NB4 (cell line): Measurements from ENCODE around the gene DCTN3.
A peak's percentile ranks its signal among the peaks of the same experiment; 100 is the strongest.

ENCODE experiments used
- DNase-seq: peaks from one replicate; pipeline ENCODE4 v3.0.0; 2010; ENCODE audit warnings: low read depth
- H3K4me3 ChIP-seq: one replicate; pipeline ENCODE4 v1.5.1; 2011; ENCODE audit warnings: mild to moderate bottlenecking, low read depth, low read length, moderate library complexity
- CTCF ChIP-seq: IDR thresholded peaks from one replicate; pipeline ENCODE4 v1.5.1; 2012; ENCODE audit warnings: low read depth, low read length
- MAX ChIP-seq: IDR thresholded peaks from 2 replicates; pipeline ENCODE4 v1.6.1; 2011; ENCODE audit warnings: low read depth, low read length
- MYC ChIP-seq: IDR thresholded peaks from 2 replicates; pipeline ENCODE4 v1.6.1; 2011; ENCODE audit warnings: low read depth, low read length
- POLR2A ChIP-seq: IDR thresholded peaks from 2 replicates; pipeline ENCODE4 v1.6.1; 2011; ENCODE audit warnings: mild to moderate bottlenecking; ENCODE audit not compliant: insufficient read length; ENCODE audit errors: extremely low read depth

The DCTN3 gene

GRCh38 chr9:34620061-34620994, at the start of gene DCTN3:
Gene DCTN3, minus strand, starts transcription at chr9:34620495. Its CDS starts 31 bp downstream, at chr9:34620464.
- TF ChIP-seq MAX: no peak; the same call in none of the 2 replicates
- no peak for TF ChIP-seq CTCF
- TF ChIP-seq MYC: no peak; the same call in 1 of the 2 replicates
- peak; percentile 83 for TF ChIP-seq POLR2A
- peak; percentile 98 for DNase-seq
- H3K4me3 ChIP-seq: peak within 1 kb of the TSS; percentile 83

GRCh38 chr9:34665381-34666250, 45.3 kb upstream of the DCTN3 start:
- peak overlapping the region; percentile 60 for H3K4me3 ChIP-seq
- DNase-seq: peak; percentile 95
- TF ChIP-seq MAX (no peak), POLR2A (peak; percentile 74), MYC (no peak), CTCF (no peak)

- no peak for DNase-seq
- H3K4me3 ChIP-seq: peak overlapping the region; percentile 46
- peak; percentile 42; the same call in 1 of the 2 replicates for TF ChIP-seq MAX
- TF ChIP-seq MYC: 0 out of 2 replicates have a peak, but pooled peaks have one; percentile 18
- no peak for TF ChIP-seq POLR2A
- TF ChIP-seq CTCF: no peak
Observed at GRCh38 chr9:34665067-34665380, 44.7 kb upstream of the DCTN3 start.

- peak; percentile 91 for DNase-seq
- TF ChIP-seq MYC: peak; percentile 33; the same call in 1 of the 2 replicates
- peak; percentile 100 for TF ChIP-seq CTCF
- TF ChIP-seq MAX: no peak
- TF ChIP-seq POLR2A: no peak
Observed at GRCh38 chr9:34664281-34665066, 44.2 kb upstream of the DCTN3 start.

GRCh38 chr9:34663303-34663605, 43.0 kb upstream of the DCTN3 start:
- DNase-seq: no peak
- TF ChIP-seq MYC (no peak), POLR2A (no peak)
- H3K4me3 ChIP-seq: no peak overlapping the region

More at GRCh38 chr9:34664281-34665066, 44.2 kb upstream of the DCTN3 start:
- H3K4me3 ChIP-seq: peak overlapping the region; percentile 46
